ENCODE data around the gene PAX4.
"Not testable (repeated sequence)": the region's sequence is repeated elsewhere in the genome, so short reads cannot be mapped to it uniquely, and the experiment has no call there.

PAX4 gene

DNA sequence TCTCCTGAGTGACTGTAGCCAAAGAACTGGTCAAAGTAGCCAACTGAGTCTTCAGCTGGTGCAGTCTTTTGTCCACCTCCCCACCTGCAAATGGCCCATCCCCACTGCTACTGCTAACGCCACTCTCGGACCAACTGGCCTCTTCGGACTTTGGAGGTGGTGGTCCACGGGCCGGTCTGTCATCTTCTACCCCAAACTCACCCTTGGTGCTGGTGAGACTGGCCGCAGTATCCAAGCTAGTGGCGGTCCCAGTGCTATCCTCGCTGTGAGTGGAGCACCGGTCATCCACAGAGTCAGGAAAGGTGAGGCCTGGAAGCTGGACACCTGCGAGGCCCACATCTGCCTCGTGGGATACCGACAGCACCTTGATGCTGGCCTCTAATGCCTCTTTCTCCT lies 33.3 kb downstream of the PAX4 start:
- no peak for DNase-seq

DNA sequence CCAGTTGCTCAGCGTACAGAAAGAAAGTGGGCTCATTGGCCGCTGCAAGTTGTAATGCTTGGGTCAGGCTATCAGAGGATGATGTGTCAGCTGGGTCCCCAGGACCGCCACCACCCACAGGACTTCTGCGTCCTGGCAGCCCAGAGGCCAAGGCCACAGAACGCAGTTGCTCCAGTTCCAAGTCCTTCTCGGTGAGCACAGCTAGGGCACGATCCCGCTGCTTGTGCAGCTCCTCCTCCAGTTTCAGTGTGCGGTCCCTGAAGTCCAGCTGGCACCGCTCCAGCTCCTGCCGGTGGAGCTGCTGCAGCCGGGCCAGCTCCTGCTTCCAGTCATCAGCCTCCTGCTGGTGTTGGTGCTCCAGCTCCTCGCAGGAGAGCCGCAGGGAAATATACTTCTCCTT lies 35.6 kb downstream of the PAX4 start:
- DNase-seq: no peak

DNA sequence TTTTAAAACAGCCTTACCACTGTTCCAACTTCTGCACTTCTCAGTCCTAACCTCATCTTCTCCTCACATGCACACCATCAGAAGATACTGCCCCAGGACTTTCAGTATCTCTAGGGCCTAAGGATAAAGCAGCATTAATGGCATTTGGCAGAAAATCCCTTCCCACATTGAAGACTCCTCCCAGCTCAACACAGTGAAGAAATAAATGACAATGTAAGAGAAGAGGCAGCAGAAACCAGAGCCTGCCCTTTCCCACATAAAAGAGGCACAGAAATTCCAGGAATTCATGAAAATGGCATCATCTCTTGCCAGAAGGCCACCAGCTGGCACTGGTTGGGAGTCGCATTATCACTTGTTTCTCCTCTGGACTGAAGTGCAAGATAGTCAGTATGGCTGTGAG lies 36.2 kb downstream of the PAX4 start:
- DNase-seq: no peak

DNA sequence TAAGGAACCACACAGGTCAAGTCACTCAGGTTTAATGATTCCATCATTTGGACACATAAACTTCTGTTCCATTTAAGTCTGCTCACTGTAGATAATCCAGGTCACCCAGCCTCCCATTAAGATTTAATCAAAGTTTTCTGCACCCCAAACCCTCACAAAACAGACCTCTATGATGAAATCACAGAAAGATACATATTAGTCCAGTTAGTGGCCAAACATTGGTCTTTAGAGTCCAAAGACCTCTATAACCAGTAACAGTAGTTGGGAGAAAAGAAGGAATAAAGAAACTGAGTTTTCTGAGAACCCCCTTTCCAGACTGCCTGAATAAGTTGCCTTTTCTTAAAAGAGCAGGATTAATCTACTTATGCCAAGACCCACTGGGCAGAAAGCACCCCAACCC lies 37.3 kb downstream of the PAX4 start:
- no peak for DNase-seq

DNA sequence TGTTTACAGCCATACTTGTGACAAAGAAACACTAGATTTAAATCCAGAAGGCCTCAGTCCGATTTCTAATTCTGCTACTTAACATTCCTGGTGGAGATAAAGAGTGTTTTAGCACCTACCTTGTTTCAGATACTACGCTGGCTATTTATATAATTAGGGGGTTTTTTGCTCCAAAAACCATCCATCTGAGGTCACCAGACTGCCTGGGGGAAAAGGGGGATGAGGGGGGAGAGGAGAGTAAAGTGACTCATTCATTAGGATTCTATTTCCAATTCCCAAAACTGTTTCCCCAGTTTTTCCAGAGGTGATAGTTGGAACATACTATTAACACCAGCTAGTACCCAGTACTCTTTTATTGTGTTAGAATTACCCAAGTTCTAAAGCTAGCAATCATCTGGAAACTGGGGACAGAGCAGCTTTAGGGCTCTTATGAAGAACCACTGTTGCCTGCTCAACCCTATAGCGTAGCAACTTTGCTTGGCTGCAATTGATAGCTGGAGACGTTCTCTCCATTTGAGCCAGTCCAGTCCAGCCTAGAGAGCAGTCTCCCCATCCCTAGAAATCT lies 39.1 kb downstream of the PAX4 start:
- no peak for DNase-seq

DNA sequence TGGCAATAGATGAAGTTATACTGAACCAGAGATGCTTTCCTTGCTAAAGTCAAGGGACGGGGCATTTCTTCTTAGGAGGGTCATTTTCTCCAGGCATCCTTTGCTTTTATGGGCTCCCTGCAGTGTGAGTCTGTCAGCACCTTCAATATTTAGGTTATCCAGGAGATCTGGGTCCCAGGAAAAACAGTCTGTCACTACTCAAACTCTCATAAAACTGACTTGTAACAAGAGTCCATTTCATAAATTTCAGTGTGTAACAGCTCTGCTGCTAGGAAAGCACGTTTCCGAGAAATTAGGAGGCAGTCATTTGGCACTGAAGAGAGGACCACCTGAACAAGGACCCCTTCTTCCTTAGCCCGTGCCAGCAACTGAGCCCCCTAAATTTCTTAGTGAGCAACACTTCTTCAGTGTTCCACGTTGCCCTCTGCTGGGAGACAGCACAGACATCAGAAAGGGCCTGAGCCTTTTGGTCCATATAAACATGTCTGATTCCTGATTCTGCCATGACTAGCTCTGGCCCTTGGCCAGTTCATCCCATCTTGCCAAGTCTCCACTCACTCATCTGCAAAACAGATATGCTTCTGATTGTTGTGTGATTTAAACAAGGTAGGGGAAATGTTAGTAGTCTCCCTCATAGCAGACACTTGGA lies 39.8 kb downstream of the PAX4 start:
- no peak for DNase-seq

DNA sequence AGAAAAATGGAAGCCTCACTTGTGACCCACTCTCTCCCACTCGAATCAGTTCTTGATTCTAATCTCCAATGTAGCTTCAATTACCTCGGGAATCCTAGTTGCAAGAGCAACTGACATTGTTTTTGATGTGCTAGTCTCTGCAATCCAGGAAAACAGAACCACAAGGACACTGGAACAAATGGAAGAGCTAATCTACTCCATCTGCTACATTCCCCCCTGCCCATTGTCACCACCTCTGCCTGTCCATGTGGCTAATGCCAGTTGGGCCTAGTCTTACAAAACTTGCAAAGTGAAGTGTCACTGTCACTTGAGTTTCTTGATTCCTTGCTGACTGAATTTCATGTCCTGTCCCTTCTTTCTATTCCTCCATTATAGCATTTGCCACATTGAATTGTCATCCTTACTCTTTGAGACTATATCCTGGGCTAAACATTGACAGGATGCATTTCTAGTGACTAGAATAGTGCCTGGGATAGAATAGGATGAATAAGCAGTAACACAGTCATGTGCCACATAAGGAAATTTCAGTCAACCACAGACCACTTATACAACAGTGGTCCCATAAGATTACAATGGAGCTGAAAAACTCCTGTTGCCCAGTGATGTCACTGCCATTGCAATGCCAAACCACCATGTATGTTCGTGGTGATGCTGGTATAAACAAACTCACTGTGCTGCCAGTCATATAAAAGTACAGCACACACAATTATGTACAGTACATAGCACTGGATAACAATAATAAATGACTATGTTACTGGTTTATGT lies 46.0 kb downstream of the PAX4 start:
- DNase-seq: no peak

DNA sequence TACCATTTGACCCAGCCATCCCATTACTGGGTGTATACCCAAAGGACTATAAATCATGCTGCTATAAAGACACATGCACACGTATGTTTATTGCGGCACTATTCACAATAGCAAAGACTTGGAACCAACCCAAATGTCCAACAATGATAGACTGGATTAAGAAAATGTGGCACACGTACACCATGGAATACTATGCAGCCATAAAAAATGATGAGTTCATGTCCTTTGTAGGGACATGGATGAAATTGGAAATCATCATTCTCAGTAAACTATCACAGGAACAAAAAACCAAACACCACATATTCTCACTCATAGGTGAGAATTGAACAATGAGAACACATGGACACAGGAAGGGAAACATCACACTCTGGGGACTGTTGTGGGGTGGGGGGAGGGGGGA lies 49.9 kb downstream of the PAX4 start:
- not testable (repeated sequence) for DNase-seq

DNA sequence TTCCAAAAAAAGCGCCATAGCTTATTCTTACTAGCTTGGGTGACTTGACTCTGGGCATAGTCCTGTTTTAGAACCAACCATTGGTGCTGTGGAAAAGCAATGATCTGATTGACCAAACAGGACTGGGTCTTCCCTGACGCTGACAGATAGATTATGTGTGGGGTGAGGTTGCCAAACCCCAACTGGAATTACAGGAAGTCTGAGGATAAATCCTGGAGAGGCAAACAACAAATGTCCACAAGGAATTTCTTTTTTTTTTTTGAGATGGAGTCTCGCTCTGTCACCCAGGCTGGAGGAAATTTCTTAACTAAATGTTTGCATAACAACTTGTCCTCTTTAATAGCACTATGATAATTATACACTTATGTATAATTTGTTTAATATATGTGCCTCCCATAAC lies 51.7 kb downstream of the PAX4 start:
- DNase-seq: no peak
